Stomach smooth muscle (tissue), 2 donors: ENCODE data around the gene IL17RB.
A peak's percentile ranks its signal among the peaks of the same experiment; 100 is the strongest.

Experiments
- H3K27ac ChIP-seq: one replicate; pipeline ENCODE4 v1.7.0; 2013; ENCODE audit warnings: mild to moderate bottlenecking, low read length, inconsistent platforms
- H3K27me3 ChIP-seq, 2 donors: one replicate each; pipeline ENCODE4 v1.7.0; 2013; ENCODE audit warnings: low read length in 2 of 2; ENCODE audit not compliant: insufficient read depth in 2 of 2, control insufficient read depth in 1 of 2
- H3K36me3 ChIP-seq, 2 donors: one replicate each; pipeline ENCODE4 v1.7.0; 2013; ENCODE audit warnings: low read length in 2 of 2; ENCODE audit not compliant: control insufficient read depth in 2 of 2, insufficient read depth in 2 of 2
- H3K4me1 ChIP-seq: one replicate; pipeline ENCODE4 v1.7.0; 2013; ENCODE audit warnings: low read length; ENCODE audit not compliant: control insufficient read depth, insufficient read depth
- H3K4me3 ChIP-seq, 2 donors: one replicate each; pipeline ENCODE4 v1.7.0; 2013; ENCODE audit warnings: low read length in 2 of 2
- H3K9ac ChIP-seq, 2 donors: one replicate each; pipeline ENCODE4 v1.7.0; 2013; ENCODE audit warnings: low read length in 2 of 2, mild to moderate bottlenecking in 1 of 2
- H3K9me3 ChIP-seq, 2 donors: one replicate each; pipeline ENCODE4 v1.7.0; 2013; ENCODE audit warnings: low read length in 2 of 2; ENCODE audit not compliant: control insufficient read depth in 2 of 2
- donor health status: healthy.
- donor health status: Pancreatic carcinoma.

The IL17RB gene

GRCh38 chr3:53862241-53862640 is 15.9 kb downstream of the IL17RB start:
- Histone ChIP-seq H3K36me3 (peaks cover 19 to 27% of the 10 kb centered on the region in 2 donors), H3K27me3 (no peaks in the 10 kb centered on the region), H3K9ac (no peak overlapping the region), H3K9me3 (no peaks in the 10 kb centered on the region), H3K27ac (no peak overlapping the region), H3K4me3 (no peak overlapping the region), H3K4me1 (no peaks in the 10 kb centered on the region)

DNA sequence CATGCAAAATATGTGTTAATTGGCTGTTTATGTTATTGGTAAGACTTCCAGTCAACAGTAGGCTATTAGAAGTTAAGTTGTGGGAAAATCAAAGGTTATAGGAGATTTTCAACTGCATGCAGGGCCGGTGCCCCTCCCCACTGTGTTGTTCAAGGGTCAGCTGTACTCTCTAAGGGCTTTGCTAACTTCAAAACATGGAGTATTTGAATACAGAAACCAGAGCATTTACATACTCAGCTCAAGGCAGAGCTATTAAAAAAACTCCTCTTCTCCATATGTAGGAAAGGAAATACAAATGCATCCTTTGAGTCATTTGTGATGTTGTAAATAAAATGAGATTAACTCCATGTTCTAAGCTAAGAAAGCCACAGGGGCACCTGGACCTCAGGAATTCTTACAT is 16.8 kb downstream of the IL17RB start:
- Histone ChIP-seq H3K27ac (no peak overlapping the region), H3K9ac (no peak overlapping the region), H3K36me3 (peaks cover 19 to 28% of the 10 kb centered on the region in 2 donors), H3K4me3 (no peak overlapping the region), H3K9me3 (no peaks in the 10 kb centered on the region), H3K27me3 (no peaks in the 10 kb centered on the region), H3K4me1 (no peaks in the 10 kb centered on the region)

- H3K9me3 ChIP-seq, result no peaks in the 10 kb centered on the region
- H3K9ac ChIP-seq, result no peak overlapping the region
- H3K27me3 ChIP-seq, result no peaks in the 10 kb centered on the region
- H3K27ac ChIP-seq, result no peak overlapping the region
- H3K4me3 ChIP-seq, result no peak overlapping the region
- H3K4me1 ChIP-seq, result no peaks in the 10 kb centered on the region
- peaks cover 30 to 45% of the 10 kb centered on the region in 2 donors for H3K36me3 ChIP-seq
Measured at GRCh38 chr3:53865732-53866499, 19.5 kb downstream of the IL17RB start.

- Histone ChIP-seq H3K27me3 (no peaks in the 10 kb centered on the region), H3K36me3 (peaks cover 28 to 30% of the 10 kb centered on the region in 2 donors), H3K27ac (no peak overlapping the region), H3K9me3 (no peaks in the 10 kb centered on the region), H3K9ac (peak overlapping the region; percentile 3 to 71), H3K4me3 (peak overlapping the region; percentile 88 to 91), H3K4me1 (peaks cover 8% of the 10 kb centered on the region)
Measured at GRCh38 chr3:53880396-53881345, 34.3 kb downstream of the IL17RB start.

GRCh38 chr3:53881691-53882593 is 35.6 kb downstream of the IL17RB start, which contains the start of gene ACTR8:
Gene ACTR8, minus strand, starts transcription at chr3:53882152. Its CDS starts 51 bp downstream, at chr3:53882101.
- no peaks in the 10 kb centered on the region for H3K9me3 ChIP-seq
- peaks cover 29% of the 10 kb centered on the region in 2 donors for H3K36me3 ChIP-seq
- H3K9ac ChIP-seq, result peak within 1 kb of the TSS; percentile 71 to 78
- H3K27ac ChIP-seq, result peak within 1 kb of the TSS; percentile 69
- peaks cover 8% of the 10 kb centered on the region for H3K4me1 ChIP-seq
- H3K4me3 ChIP-seq, result peak within 1 kb of the TSS; percentile 88 to 91
- H3K27me3 ChIP-seq, result no peaks in the 10 kb centered on the region

DNA sequence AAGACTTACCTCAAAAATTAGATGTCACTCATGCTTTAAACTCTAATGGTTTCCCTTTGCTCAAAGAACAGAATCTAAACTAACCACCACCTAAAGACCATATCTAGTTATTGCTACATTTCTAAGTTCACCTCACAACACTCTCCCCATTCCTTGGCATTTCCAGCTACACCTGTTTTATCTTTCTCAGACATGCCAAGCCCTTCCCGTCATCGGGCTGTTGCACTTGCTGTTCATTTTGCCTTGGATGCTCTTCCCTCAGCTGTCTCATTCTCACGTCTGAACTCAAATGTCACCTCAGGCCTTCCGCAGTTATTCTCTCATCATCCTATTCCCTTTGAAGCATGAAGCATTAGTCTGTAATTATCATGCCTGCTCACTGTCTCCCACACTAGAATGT is 36.6 kb downstream of the IL17RB start:
- H3K9ac ChIP-seq, result no peak overlapping the region
- no peak overlapping the region for H3K4me3 ChIP-seq
- H3K4me1 ChIP-seq, result peaks cover 8% of the 10 kb centered on the region
- no peaks in the 10 kb centered on the region for H3K9me3 ChIP-seq
- H3K27me3 ChIP-seq, result no peaks in the 10 kb centered on the region
- H3K27ac ChIP-seq, result no peak overlapping the region
- peaks cover 22% of the 10 kb centered on the region in 2 donors for H3K36me3 ChIP-seq

GRCh38 chr3:53884623-53885022 is 38.3 kb downstream of the IL17RB start:
- H3K4me3 ChIP-seq, result no peak overlapping the region
- peaks cover 16 to 19% of the 10 kb centered on the region in 2 donors for H3K36me3 ChIP-seq

DNA sequence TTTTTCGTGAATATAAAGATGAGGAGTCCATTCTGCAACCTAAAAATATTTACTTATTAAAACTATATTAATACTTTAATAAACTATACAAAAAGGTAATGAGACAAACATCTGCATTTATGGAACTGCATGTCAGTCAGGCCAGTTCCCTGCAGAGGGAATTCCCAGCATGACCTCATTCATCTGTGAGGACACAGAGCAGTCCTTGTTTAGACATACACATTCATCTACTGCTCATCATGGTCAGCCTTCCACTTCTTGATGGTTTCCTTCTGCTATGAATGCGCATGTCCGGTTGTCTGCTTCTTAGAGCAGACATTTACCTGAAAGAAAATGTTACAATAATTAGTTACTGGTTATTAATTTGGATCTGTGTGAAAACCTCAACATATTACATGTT is 38.9 kb downstream of the IL17RB start:
- Histone ChIP-seq H3K36me3 (peaks cover 13 to 18% of the 10 kb centered on the region in 2 donors), H3K9me3 (no peaks in the 10 kb centered on the region), H3K4me1 (peaks cover 8% of the 10 kb centered on the region)

More at GRCh38 chr3:53884623-53885022, 38.3 kb downstream of the IL17RB start:
- Histone ChIP-seq H3K4me1 (peaks cover 8% of the 10 kb centered on the region), H3K27ac (no peak overlapping the region), H3K9me3 (no peaks in the 10 kb centered on the region), H3K9ac (no peak overlapping the region), H3K27me3 (no peaks in the 10 kb centered on the region)

DNA sequence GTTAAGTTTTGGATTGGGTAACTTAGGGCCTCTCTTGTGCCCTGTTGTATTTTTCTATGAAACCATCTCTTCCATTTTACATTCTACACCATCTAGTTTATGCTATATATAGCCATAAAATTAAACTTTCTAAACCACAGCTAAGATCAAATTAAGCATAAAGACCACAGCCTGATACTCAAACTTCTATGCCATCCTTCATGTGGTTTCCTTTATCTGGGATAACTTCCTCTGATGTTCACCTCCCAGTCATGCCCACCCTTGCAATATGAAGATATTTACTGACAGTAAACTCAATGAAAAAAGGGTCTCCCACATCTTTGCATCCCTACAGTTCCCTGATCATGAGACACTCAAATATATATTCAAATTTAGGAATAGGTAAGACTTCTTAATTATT is 41.1 kb downstream of the IL17RB start:
- Histone ChIP-seq H3K36me3 (peaks cover 13 to 18% of the 10 kb centered on the region in 2 donors), H3K27ac (no peak overlapping the region)

More for the DNA sequence above, 38.9 kb downstream of the IL17RB start:
- H3K27me3 ChIP-seq, result no peaks in the 10 kb centered on the region
- H3K4me3 ChIP-seq, result no peak overlapping the region
- H3K9ac ChIP-seq, result no peak overlapping the region
- no peak overlapping the region for H3K27ac ChIP-seq

DNA sequence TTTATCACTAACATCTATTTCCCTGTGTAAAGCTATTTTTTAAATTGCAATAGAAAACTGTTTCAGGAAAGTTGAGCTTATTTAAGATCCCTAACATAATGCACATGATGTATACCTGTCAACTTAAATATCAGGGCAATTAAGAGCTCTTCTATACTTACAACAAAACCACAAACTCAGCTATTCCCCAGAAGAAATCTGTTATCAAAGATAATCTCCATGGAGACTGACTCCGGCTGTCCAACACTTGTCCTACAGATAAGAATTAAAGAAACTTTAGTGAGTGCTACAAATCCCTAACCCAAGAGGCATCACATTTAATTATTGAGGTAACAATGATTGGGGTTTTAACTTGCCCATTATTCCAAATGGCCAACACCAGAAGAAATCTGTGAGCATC is 41.9 kb downstream of the IL17RB start:
- Histone ChIP-seq H3K27me3 (no peaks in the 10 kb centered on the region), H3K27ac (no peak overlapping the region), H3K4me3 (no peak overlapping the region), H3K9ac (no peak overlapping the region), H3K4me1 (peaks cover 12% of the 10 kb centered on the region), H3K9me3 (no peaks in the 10 kb centered on the region), H3K36me3 (peaks cover 13 to 18% of the 10 kb centered on the region in 2 donors)

More for the DNA sequence above, 41.1 kb downstream of the IL17RB start:
- Histone ChIP-seq H3K4me1 (peaks cover 11% of the 10 kb centered on the region), H3K27me3 (no peaks in the 10 kb centered on the region), H3K9me3 (no peaks in the 10 kb centered on the region), H3K4me3 (no peak overlapping the region), H3K9ac (no peak overlapping the region)
